Astrocyte of the hippocampus (primary cell): Measurements from ENCODE around the gene ABRAXAS1.
A peak's percentile ranks its signal among the peaks of the same experiment; 100 is the strongest.

Experiments
- DNase-seq: peaks from one replicate; pipeline ENCODE4 v3.0.0; 2011; ENCODE audit warnings: low read depth, low spot score

The ABRAXAS1 gene

GRCh38 chr4:83454686-83455085 is 30.2 kb downstream of the ABRAXAS1 start:
- peak; percentile 20 for DNase-seq

GRCh38 chr4:83449009-83449408 is 35.9 kb downstream of the ABRAXAS1 start:
- DNase-seq = no peak

- no peak for DNase-seq
Observed at GRCh38 chr4:83440899-83441298, 44.0 kb downstream of the ABRAXAS1 start.

- DNase-seq = no peak
Observed at GRCh38 chr4:83440148-83440814, 44.6 kb downstream of the ABRAXAS1 start.

- DNase-seq = no peak
Observed at GRCh38 chr4:83438719-83439118, 46.2 kb downstream of the ABRAXAS1 start.

GRCh38 chr4:83436680-83437079 is 48.2 kb downstream of the ABRAXAS1 start:
- no peak for DNase-seq

GRCh38 chr4:83431200-83431599 is 53.7 kb downstream of the ABRAXAS1 start:
- no peak for DNase-seq

- no peak for DNase-seq
Observed at GRCh38 chr4:83418211-83418610, 66.7 kb downstream of the ABRAXAS1 start.

GRCh38 chr4:83417566-83417965 is 67.3 kb downstream of the ABRAXAS1 start:
- no peak for DNase-seq

GRCh38 chr4:83413676-83414075 is 71.2 kb downstream of the ABRAXAS1 start:
- no peak for DNase-seq
